ENCODE results near the gene SPON2. TPM values are rescaled to one million over a fixed set of nuclear protein-coding genes. Genes with fewer than 3 reads are reported as not detected.

SPON2 gene
- total RNA-seq, 1 experiment from 2014 or later: 6.6 TPM

GRCh38 chr4:1176398-1177273 is 4.3 kb upstream of the SPON2 start (continued):
- no peak for TF ChIP-seq E2F4 (CRISPR knock-in tag; IDR thresholded peaks at IDR 0.05; ENCODE audit: borderline replicate concordance, low read depth)
- no peak for TF ChIP-seq CTCF (IDR thresholded peaks at IDR 0.05)
- TF ChIP-seq MYBL2 (CRISPR knock-in tag; IDR thresholded peaks at IDR 0.05): no peak
- no peak for TF ChIP-seq ZNF138 (CRISPR knock-in tag; conservative IDR thresholded peaks at IDR 0.05)
- no peak for TF ChIP-seq ATF6 (CRISPR knock-in tag; IDR thresholded peaks at IDR 0.05)
- no peak for TF ChIP-seq FOXP4 (CRISPR knock-in tag; IDR thresholded peaks at IDR 0.05)

- Mint-ChIP-seq H3K27ac (no peak overlapping the region), H3K4me1 (no peaks in the 10 kb centered on the region), H3K4me3 (no peak overlapping the region), H3K36me3 (no peaks in the 10 kb centered on the region; the same call in 1 of the 2 replicates), H3K9me3 (peaks cover 15% of the 10 kb centered on the region), H3K27me3 (ENCODE audit: low read depth) (peaks cover 57% of the 10 kb centered on the region)
- ChIA-PET POLR2A (no interaction called here), CTCF (interaction anchor here (0.9 to 1.3 kb wide), 3 partner anchors 9 to 110 kb away, joined by 4 read pairs; no protein-coding TSS in a partner anchor)
- ATAC-seq: no peak
- DNase-seq (ENCODE audit: low spot score): no peak
- TF ChIP-seq ZNF281 (CRISPR knock-in tag; IDR thresholded peaks at IDR 0.05) (no peak), NR3C1 (CRISPR knock-in tag; conservative IDR thresholded peaks at IDR 0.05; ENCODE audit: low read depth) (no peak), ATF2 (CRISPR knock-in tag; IDR thresholded peaks at IDR 0.05; ENCODE audit: borderline replicate concordance, low read depth) (no peak), ELF4 (CRISPR knock-in tag; IDR thresholded peaks at IDR 0.05; ENCODE audit: low read depth) (no peak), PRRX2 (CRISPR knock-in tag; IDR thresholded peaks at IDR 0.05) (no peak), HMGA2 (CRISPR knock-in tag; IDR thresholded peaks at IDR 0.05) (no peak), USF2 (CRISPR knock-in tag; IDR thresholded peaks at IDR 0.05) (no peak), MXD4 (CRISPR knock-in tag; IDR thresholded peaks at IDR 0.05; ENCODE audit: borderline replicate concordance) (no peak), MAX (CRISPR knock-in tag; IDR thresholded peaks at IDR 0.05) (no peak), MLX (CRISPR knock-in tag; IDR thresholded peaks at IDR 0.05) (no peak), ZNF423 (CRISPR knock-in tag; IDR thresholded peaks at IDR 0.05) (no peak), ZBTB43 (CRISPR knock-in tag; IDR thresholded peaks at IDR 0.05) (no peak), IRF2 (CRISPR knock-in tag; IDR thresholded peaks at IDR 0.05; ENCODE audit: borderline replicate concordance, low read depth) (no peak)
Measured at GRCh38 chr4:1175635-1176229, 3.3 kb upstream of the SPON2 start.
